ENCODE measurements around the gene CLIP1.
"Not testable (repeated sequence)": the region's sequence is repeated elsewhere in the genome, so short reads cannot be mapped to it uniquely, and the experiment has no call there.

GRCh38 chr12:122365226-122365625, 57.2 kb downstream of the CLIP1 start:
- not testable (repeated sequence) for TF ChIP-seq ZNF274 (IDR thresholded peaks at IDR 0.05; ENCODE audit: low read depth, low read length); YY1 (IDR thresholded peaks at IDR 0.05; ENCODE audit: insufficient read depth, insufficient read length)

Measured in NT2/D1 (cell line).